Measurements from ENCODE around the gene ZNF789. TPM values are rescaled to one million over a fixed set of nuclear protein-coding genes. Genes with fewer than 3 reads are reported as not detected.

The ZNF789 gene
- total and polyA plus RNA-seq, 2 of the 13 experiments (the other 11 are each of a cell fraction or from before 2014, with no cell fraction given), result 19.8 to 25.1 TPM

- TF ChIP-seq ZNF296 (CRISPR knock-in tag; conservative IDR thresholded peaks at IDR 0.05), result no peak
- peak; percentile 51 for TF ChIP-seq ZNF121 (CRISPR knock-in tag; IDR thresholded peaks at IDR 0.05)
- TF ChIP-seq, protein P1, sequence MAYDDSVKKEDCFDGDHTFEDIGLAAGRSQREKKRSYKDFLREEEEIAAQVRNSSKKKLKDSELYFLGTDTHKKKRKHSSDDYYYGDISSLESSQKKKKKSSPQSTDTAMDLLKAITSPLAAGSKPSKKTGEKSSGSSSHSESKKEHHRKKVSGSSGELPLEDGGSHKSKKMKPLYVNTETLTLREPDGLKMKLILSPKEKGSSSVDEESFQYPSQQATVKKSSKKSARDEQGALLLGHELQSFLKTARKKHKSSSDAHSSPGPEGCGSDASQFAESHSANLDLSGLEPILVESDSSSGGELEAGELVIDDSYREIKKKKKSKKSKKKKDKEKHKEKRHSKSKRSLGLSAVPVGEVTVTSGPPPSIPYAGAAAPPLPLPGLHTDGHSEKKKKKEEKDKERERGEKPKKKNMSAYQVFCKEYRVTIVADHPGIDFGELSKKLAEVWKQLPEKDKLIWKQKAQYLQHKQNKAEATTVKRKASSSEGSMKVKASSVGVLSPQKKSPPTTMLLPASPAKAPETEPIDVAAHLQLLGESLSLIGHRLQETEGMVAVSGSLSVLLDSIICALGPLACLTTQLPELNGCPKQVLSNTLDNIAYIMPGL (CRISPR knock-in tag; IDR thresholded peaks at IDR 0.05; ENCODE audit: borderline replicate concordance in 1 of 2, low read depth in 1 of 2), result peak; percentile 85 to 88
- TF ChIP-seq DR1 (CRISPR knock-in tag; IDR thresholded peaks at IDR 0.05), result no peak; the same call in 1 of the 2 replicates
- 0 out of 2 replicates have a peak, but pooled peaks have one; percentile 15 for TF ChIP-seq ZBTB26 (CRISPR knock-in tag; IDR thresholded peaks at IDR 0.05; ENCODE audit: borderline replicate concordance)
- TF ChIP-seq SMAD3 (CRISPR knock-in tag; IDR thresholded peaks at IDR 0.05), result peak; percentile 69; the same call in 1 of the 2 replicates
- TF ChIP-seq STAT5B (CRISPR knock-in tag; IDR thresholded peaks at IDR 0.05), result no peak
- TF ChIP-seq ZNF777 (CRISPR knock-in tag; IDR thresholded peaks at IDR 0.05), result peak; percentile 52
- TF ChIP-seq ZBTB20 (CRISPR knock-in tag; IDR thresholded peaks at IDR 0.05; ENCODE audit: borderline replicate concordance, low read depth), result 0 out of 2 replicates have a peak, but pooled peaks have one; percentile 18
- 0 out of 2 replicates have a peak, but pooled peaks have one; percentile 14 for TF ChIP-seq ATF7-NPFF (CRISPR knock-in tag; IDR thresholded peaks at IDR 0.05; ENCODE audit: low read depth)
- peak; percentile 68 for TF ChIP-seq ELF3 (CRISPR knock-in tag; IDR thresholded peaks at IDR 0.05)
- peak; percentile 65; the same call in 1 of the 2 replicates for TF ChIP-seq MYNN (CRISPR knock-in tag; IDR thresholded peaks at IDR 0.05; ENCODE audit: low read depth)
- 0 out of 2 replicates have a peak, but pooled peaks have one; percentile 45 for TF ChIP-seq HMG20B (CRISPR knock-in tag; conservative IDR thresholded peaks at IDR 0.05)
- TF ChIP-seq SAP130 (CRISPR knock-in tag; IDR thresholded peaks at IDR 0.05; ENCODE audit: low read depth), result peak; percentile 98
- peak; percentile 97 for TF ChIP-seq THAP11 (CRISPR knock-in tag; IDR thresholded peaks at IDR 0.05)
- TF ChIP-seq ARID4A (CRISPR knock-in tag; IDR thresholded peaks at IDR 0.05; ENCODE audit: borderline replicate concordance), result peak; percentile 96
- no peak for TF ChIP-seq TRIM22 (IDR thresholded peaks at IDR 0.05)
- TF ChIP-seq KAT7 (CRISPR knock-in tag; IDR thresholded peaks at IDR 0.05; ENCODE audit: borderline replicate concordance), result no peak; the same call in 1 of the 2 replicates
- TF ChIP-seq AGO2 (optimal IDR thresholded peaks at IDR 0.05; ENCODE audit: low read depth, low read length), result peak; percentile 74
These were observed 27.3 kb downstream of the ZNF789 start, which contains the start of gene ZNF394 (continued) for GRCh38 chr7:99499721-99500636.

Data from HepG2 (cell line).